Midbrain (tissue), 1 donor: Measurements from ENCODE around the gene LPAR1.

Experiments
- DNase-seq: peaks from one replicate; lab custom pipeline; 2025; lab: John Stamatoyannopoulos, UW

The LPAR1 gene

GRCh38 chr9:110918316-110919049 is 119.8 kb downstream of the LPAR1 start:
- DNase-seq, result no peak

DNA sequence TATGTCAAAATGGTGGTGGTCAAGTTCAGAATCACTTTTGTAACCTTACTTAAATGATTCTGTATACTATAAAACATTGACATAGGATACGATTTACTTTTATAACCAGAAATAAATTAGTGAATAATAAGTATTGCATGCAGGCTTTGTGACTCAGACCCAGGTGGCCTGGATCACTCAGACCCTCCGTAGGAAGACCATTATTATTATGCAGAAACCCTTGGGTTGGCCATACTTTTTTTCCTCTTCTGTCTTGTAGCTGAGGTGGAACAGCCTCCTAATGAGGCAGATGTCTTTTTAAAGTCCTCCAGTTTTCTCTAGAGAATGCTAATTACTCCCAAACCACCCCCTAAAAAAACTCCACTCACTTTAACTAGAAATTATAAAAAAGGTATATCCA is 121.9 kb downstream of the LPAR1 start:
- no peak for DNase-seq

GRCh38 chr9:110912419-110913291 is 125.6 kb downstream of the LPAR1 start:
- DNase-seq, result no peak

GRCh38 chr9:110911659-110912418 is 126.4 kb downstream of the LPAR1 start:
- no peak for DNase-seq

DNA sequence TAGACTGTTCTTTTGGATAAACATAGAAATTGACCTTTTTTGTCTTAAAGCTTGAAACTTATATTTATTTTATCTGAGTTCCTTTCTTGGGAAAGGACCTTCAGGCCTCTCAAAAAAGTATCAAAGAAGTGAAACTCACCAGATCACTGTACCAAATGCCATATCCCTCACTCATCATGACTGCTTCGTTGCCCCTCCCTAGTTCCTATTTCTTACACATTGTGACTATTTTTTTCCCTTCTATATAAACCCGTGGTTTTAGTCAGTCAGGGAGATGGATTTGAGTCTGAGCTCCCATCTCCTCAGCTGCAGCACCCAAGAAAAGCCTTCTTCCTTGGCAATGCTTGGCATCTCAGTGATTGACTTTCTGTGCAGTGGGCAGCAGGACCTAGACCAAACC is 129.4 kb downstream of the LPAR1 start:
- no peak for DNase-seq

DNA sequence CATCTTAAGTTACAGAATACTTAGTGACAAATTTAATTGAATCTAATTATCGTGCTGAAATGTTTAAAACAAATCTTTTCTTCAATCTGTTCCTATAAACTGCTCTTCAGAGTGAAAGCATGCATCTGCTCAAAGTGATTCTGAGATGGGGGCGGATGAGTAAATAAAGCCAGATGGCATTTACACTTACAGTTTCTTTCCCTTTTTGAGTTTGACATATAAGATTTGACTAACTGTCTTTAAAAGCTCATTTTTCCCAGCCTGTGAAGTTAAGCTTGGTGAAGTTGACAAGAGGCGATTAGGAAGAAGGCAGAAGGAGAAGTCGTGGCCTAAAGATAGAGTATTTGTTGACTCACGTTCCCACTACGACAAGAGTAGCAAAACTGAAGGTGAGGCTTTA is 137.4 kb downstream of the LPAR1 start:
- DNase-seq, result no peak

DNA sequence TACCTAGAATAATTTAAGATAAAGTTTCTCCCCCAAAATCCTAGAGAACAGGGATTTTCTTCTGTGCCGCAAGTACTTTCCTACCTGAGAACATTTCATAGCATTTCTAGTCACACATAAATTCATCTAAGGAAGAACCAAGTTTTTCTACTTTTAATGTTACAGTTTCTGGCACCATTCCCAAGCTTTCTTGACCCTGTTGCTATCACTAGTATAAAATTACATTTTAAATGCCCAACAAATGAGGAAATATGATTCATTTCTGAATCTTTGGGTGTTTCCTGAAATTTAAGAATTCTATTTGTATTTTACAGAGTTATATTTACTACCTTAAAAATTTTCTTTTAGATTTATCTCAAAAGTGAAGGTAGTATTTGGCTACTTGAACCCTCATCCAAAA is 137.8 kb downstream of the LPAR1 start:
- DNase-seq, result no peak

GRCh38 chr9:110898866-110899265 is 139.4 kb downstream of the LPAR1 start:
- DNase-seq, result no peak

- DNase-seq, result no peak
Measured at GRCh38 chr9:110898358-110898757, 139.9 kb downstream of the LPAR1 start.

GRCh38 chr9:110897943-110898342 is 140.3 kb downstream of the LPAR1 start:
- no peak for DNase-seq

GRCh38 chr9:110895147-110895905 is 142.9 kb downstream of the LPAR1 start:
- no peak for DNase-seq

GRCh38 chr9:110894731-110895130 is 143.5 kb downstream of the LPAR1 start:
- no peak for DNase-seq

DNA sequence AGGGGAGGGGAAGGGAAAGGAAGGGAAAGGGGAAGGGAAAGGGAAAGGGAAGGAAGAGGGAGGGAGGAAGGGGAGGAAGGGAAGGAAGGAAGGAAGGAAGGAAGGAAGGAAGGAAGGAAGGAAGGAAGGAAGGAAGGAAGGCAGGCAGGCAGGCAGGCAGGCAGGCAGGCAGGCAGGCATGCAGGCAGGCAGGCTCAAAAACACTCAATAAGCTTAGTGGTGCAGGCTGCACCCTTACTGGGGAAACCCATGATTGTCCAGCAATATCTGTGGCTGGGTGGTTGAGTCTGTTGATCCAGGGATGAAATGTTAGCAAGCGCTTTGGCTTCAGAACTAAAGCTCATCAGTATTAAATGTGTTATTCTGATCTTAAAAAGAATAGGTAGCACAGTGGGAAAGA is 145.6 kb downstream of the LPAR1 start:
- no peak for DNase-seq

GRCh38 chr9:110891760-110892159 is 146.5 kb downstream of the LPAR1 start:
- DNase-seq, result no peak

DNA sequence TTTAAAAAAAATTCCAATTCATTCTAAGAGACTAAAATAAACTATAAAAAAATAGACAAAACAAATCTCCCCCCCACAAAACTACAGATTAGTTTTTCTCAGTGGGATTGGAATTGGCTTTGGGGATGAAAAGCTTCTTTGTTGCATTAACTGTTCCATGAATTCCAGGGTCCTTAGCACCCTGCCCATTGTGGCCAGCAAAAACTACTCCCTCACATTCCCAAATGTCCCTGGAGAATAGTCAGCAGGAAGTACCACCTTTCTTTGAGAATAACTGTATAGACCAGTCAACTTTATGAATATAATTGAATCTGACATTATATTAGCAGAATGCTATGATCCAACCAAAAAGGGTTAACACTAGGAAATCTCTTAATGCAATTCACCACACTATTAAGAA is 147.9 kb downstream of the LPAR1 start:
- DNase-seq, result no peak

DNA sequence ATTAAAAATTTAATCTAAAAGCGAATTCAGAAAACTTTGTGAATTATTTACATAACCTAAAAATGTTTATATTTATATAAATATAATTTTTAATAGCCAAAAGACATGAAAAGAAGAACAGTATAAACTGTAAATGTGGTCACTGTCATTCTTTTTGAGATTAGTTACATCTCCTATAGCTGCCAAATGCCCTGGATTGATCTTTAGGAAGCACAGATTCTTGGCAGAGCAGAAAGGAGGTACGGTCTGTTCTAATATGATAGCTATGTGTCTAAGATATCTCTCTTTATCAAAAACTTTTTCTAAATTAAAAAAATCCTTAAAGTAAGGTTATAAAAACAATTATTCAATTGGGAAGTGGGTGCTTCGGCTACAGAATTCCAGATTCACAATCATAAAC is 151.0 kb downstream of the LPAR1 start:
- DNase-seq, result no peak

DNA sequence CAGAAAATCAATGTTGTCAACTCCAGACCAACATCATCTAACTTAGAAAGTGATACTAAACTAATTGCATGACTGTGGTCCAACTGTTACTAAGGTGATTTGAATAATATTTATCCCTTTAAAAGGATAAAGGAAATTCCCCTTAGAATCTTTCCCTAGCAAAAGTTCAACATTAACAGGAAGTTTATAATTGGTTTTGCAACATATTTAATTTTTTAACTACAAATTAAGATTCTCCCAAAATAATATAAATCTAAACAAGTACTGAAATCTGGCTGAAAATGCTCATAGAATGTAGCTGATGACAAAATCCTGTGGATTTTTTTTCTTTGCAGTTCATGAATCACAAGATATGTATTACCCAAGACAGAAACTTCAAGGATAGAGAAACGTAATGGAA is 151.4 kb downstream of the LPAR1 start:
- no peak for DNase-seq

GRCh38 chr9:110880189-110880588 is 158.1 kb downstream of the LPAR1 start:
- DNase-seq, result no peak

- no peak for DNase-seq
Measured at GRCh38 chr9:110877374-110877773, 160.9 kb downstream of the LPAR1 start.

GRCh38 chr9:110876929-110877328 is 161.3 kb downstream of the LPAR1 start:
- no peak for DNase-seq

DNA sequence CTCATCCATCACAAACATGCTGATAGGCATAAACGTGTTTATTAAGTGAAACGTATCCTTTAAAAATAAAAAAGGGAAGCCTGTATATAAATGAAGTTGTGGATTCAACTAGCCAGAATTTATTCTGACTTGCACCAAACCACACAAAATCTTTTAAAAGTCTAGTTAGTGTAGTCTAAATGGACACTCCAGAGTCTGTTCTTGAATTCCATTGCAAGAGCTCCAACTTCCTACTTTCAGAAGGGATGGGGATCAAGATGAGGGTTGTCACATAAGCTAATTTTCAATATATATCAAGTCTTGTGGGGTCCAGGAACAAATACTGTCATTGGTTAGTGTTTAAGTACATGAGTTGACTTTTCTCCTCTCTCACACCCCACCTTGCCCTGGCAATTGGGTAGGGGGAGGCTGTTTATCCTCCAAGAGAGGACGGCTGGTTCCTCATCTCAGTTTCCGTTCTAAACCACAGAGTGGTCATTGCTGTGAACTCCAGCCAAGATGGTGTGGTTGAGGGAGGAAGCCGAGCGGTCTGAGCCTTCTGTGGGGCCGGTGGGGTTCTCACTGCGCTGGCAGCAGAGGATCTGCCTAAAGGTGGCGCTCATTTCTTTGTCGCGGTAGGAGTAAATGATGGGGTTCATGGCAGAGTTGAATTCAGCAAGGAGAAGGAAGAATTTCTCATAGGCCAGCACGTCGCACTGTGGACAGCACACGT is 163.2 kb downstream of the LPAR1 start:
- DNase-seq, result peak; percentile 38
